Measurements from ENCODE around the gene TBXAS1.

GRCh38 chr7:140018125-140019043 lies 189.3 kb downstream of the TBXAS1 start:
- TF ChIP-seq, protein P1, sequence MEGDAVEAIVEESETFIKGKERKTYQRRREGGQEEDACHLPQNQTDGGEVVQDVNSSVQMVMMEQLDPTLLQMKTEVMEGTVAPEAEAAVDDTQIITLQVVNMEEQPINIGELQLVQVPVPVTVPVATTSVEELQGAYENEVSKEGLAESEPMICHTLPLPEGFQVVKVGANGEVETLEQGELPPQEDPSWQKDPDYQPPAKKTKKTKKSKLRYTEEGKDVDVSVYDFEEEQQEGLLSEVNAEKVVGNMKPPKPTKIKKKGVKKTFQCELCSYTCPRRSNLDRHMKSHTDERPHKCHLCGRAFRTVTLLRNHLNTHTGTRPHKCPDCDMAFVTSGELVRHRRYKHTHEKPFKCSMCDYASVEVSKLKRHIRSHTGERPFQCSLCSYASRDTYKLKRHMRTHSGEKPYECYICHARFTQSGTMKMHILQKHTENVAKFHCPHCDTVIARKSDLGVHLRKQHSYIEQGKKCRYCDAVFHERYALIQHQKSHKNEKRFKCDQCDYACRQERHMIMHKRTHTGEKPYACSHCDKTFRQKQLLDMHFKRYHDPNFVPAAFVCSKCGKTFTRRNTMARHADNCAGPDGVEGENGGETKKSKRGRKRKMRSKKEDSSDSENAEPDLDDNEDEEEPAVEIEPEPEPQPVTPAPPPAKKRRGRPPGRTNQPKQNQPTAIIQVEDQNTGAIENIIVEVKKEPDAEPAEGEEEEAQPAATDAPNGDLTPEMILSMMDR (IDR thresholded peaks at IDR 0.05; ENCODE audit: low read depth, low read length, missing input control) = no peak
- TF ChIP-seq YY1 (IDR thresholded peaks at IDR 0.05) (no peak), ATF3 (IDR thresholded peaks at IDR 0.05) (no peak)

Measured in liver (tissue), 3 donors.